Mesenchymal stem cell (in vitro differentiated cells and primary cell): Measurements from ENCODE around the gene PRKAR2A.
"Not testable (repeated sequence)": the region's sequence is repeated elsewhere in the genome, so short reads cannot be mapped to it uniquely, and the experiment has no call there.

Source experiments
- DNase-seq: peaks from one replicate; pipeline ENCODE4 v3.0.0-alpha.2; 2013
- H2AFZ ChIP-seq: one replicate; pipeline ENCODE4 v1.6.1; 2013; ENCODE audit warnings: low read depth, mild to moderate bottlenecking, control low read depth, inconsistent platforms, low read length, moderate library complexity
- H2AK5ac ChIP-seq: 2 replicates; pipeline ENCODE4 v1.6.1; 2013; ENCODE audit warnings: low read length, moderate library complexity, mild to moderate bottlenecking, inconsistent platforms; ENCODE audit not compliant: severe bottlenecking
- H2BK120ac ChIP-seq: one replicate; pipeline ENCODE4 v1.6.1; 2013; ENCODE audit warnings: low read depth, mild to moderate bottlenecking, inconsistent platforms, low read length, moderate library complexity
- H2BK12ac ChIP-seq, 2 experiments: one replicate each; pipeline ENCODE4 v1.6.1; 2013; ENCODE audit warnings: inconsistent platforms in 2 of 2, low read length in 2 of 2, mild to moderate bottlenecking in 2 of 2, moderate library complexity in 2 of 2, control low read depth in 1 of 2
- H2BK15ac ChIP-seq: one replicate; pipeline ENCODE4 v1.6.1; 2013; ENCODE audit warnings: mild to moderate bottlenecking, low read depth, inconsistent platforms; ENCODE audit not compliant: poor library complexity, severe bottlenecking
- H2BK5ac ChIP-seq: 2 replicates; pipeline ENCODE4 v1.6.1; 2013; ENCODE audit warnings: low read depth, mild to moderate bottlenecking, low read length, control low read depth, inconsistent platforms; ENCODE audit not compliant: poor library complexity, severe bottlenecking
- H3K14ac ChIP-seq, 2 experiments: one replicate each; pipeline ENCODE4 v1.6.1; 2013; ENCODE audit warnings: inconsistent platforms in 2 of 2, low read length in 2 of 2, control low read depth in 1 of 2, mild to moderate bottlenecking in 1 of 2, moderate library complexity in 1 of 2
- H3K18ac ChIP-seq, 2 experiments: one replicate each; pipeline ENCODE4 v1.6.1; 2013; ENCODE audit warnings: inconsistent platforms in 2 of 2, low read length in 2 of 2, control low read depth in 1 of 2, low read depth in 1 of 2, mild to moderate bottlenecking in 1 of 2
- H3K23ac ChIP-seq, 2 experiments: one replicate each; pipeline ENCODE4 v1.6.1; 2013; ENCODE audit warnings: inconsistent platforms in 2 of 2, low read length in 2 of 2, mild to moderate bottlenecking in 2 of 2, moderate library complexity in 2 of 2, control low read depth in 1 of 2
- H3K27ac ChIP-seq: 2 replicates; pipeline ENCODE4 v1.5.1; 2013; ENCODE audit warnings: mild to moderate bottlenecking, moderate library complexity, low read length, control low read depth, inconsistent platforms; ENCODE audit not compliant: poor library complexity, severe bottlenecking
- H3K27me3 ChIP-seq, 2 experiments: 2 replicates each; pipeline versions ENCODE4 v1.6.1 to v1.7.0; 2013; ENCODE audit warnings: low read length in 2 of 2, mild to moderate bottlenecking in 2 of 2, moderate library complexity in 2 of 2, control low read depth in 1 of 2, inconsistent platforms in 1 of 2; ENCODE audit not compliant: control insufficient read depth in 1 of 2, insufficient read depth in 1 of 2
- H3K36me3 ChIP-seq, 2 experiments: 2 replicates each; pipeline versions ENCODE4 v1.6.1 to v1.7.0; 2013; ENCODE audit warnings: low read length in 2 of 2, control low read depth in 1 of 2, inconsistent platforms in 1 of 2, low read depth in 1 of 2, mild to moderate bottlenecking in 1 of 2; ENCODE audit not compliant: insufficient read depth in 2 of 2, control insufficient read depth in 1 of 2
- H3K4ac ChIP-seq, 2 experiments: one replicate each; pipeline ENCODE4 v1.6.1; 2013; ENCODE audit warnings: inconsistent platforms in 2 of 2, low read length in 2 of 2, mild to moderate bottlenecking in 2 of 2, moderate library complexity in 2 of 2, control low read depth in 1 of 2, low read depth in 1 of 2
- H3K4me1 ChIP-seq: 2 replicates; pipeline ENCODE4 v1.6.1; 2013; ENCODE audit warnings: low read depth, low read length, control low read depth; ENCODE audit not compliant: control insufficient read depth, insufficient read depth
- H3K4me2 ChIP-seq: 2 replicates; pipeline ENCODE4 v1.6.1; 2013; ENCODE audit warnings: low read length, mild to moderate bottlenecking, inconsistent platforms; ENCODE audit not compliant: poor library complexity, severe bottlenecking
- H3K4me3 ChIP-seq, 2 experiments: 2 replicates each; pipeline versions ENCODE4 v1.5.1 to v1.7.0; 2013; ENCODE audit warnings: low read length in 2 of 2, mild to moderate bottlenecking in 2 of 2, control low read depth in 1 of 2, low read depth in 1 of 2; ENCODE audit not compliant: insufficient read depth in 1 of 2
- H3K79me1 ChIP-seq: replicated peaks from 2 replicates; pipeline ENCODE4 v1.6.1; 2013; ENCODE audit warnings: mild to moderate bottlenecking, control low read depth, low read length, inconsistent platforms; ENCODE audit not compliant: poor library complexity, severe bottlenecking
- H3K9ac ChIP-seq: 2 replicates; pipeline ENCODE4 v1.7.0; 2013; ENCODE audit warnings: mild to moderate bottlenecking, low read length, moderate library complexity
- H3K9me3 ChIP-seq: 2 replicates; pipeline ENCODE4 v1.7.0; 2013; ENCODE audit warnings: mild to moderate bottlenecking, low read length; ENCODE audit not compliant: control insufficient read depth
- H4K8ac ChIP-seq: one replicate; pipeline ENCODE4 v1.6.1; 2013; ENCODE audit warnings: inconsistent platforms, mild to moderate bottlenecking, low read length, moderate library complexity
- H4K91ac ChIP-seq: one replicate; pipeline ENCODE4 v1.6.1; 2013; ENCODE audit warnings: mild to moderate bottlenecking, low read length, inconsistent platforms
- WGBS: methylation state at CpG from one replicate; pipeline ENCODE4 v1.1.7; 2013; ENCODE audit warnings: mixed read lengths; 5-methylcytosine and 5-hydroxymethylcytosine counted together

The PRKAR2A gene

GRCh38 chr3:48727511-48727910 lies 120.2 kb downstream of the PRKAR2A start:
- Histone ChIP-seq H3K27ac (no peak overlapping the region), H3K4ac (no peak overlapping the region), H2BK5ac (no peak overlapping the region), H3K4me3 (peak overlapping the region in 1 of 2 experiments; percentile 24), H3K9me3 (peaks cover 3% of the 10 kb centered on the region), H4K8ac (no peak overlapping the region), H3K18ac (no peak overlapping the region), H2AK5ac (no peak overlapping the region), H2BK15ac (no peak overlapping the region), H2AFZ (no peak overlapping the region), H3K36me3 (no peaks in the 10 kb centered on the region), H3K4me2 (no peak overlapping the region), H2BK120ac (no peak overlapping the region), H3K9ac (no peak overlapping the region), H3K14ac (peak overlapping the region in 1 of 2 experiments; percentile 18), H3K23ac (no peak overlapping the region), H3K4me1 (no peaks in the 10 kb centered on the region), H4K91ac (no peak overlapping the region), H3K79me1 (no peaks in the 10 kb centered on the region), H2BK12ac (no peak overlapping the region), H3K27me3 (peaks cover 0 to 11% of the 10 kb centered on the region in 2 experiments)
- no peak for DNase-seq
- WGBS, result 95% methylated on average over 8 of the region's 8 CpGs

- H3K4me1 ChIP-seq, H3K9me3 ChIP-seq, H3K36me3 ChIP-seq, DNase-seq, H3K23ac ChIP-seq, H2AFZ ChIP-seq, H2BK5ac ChIP-seq, H3K4ac ChIP-seq, H3K4me3 ChIP-seq, H3K18ac ChIP-seq, H4K91ac ChIP-seq, H2BK12ac ChIP-seq, H3K27ac ChIP-seq, H2BK120ac ChIP-seq, H3K4me2 ChIP-seq, H2AK5ac ChIP-seq, H3K14ac ChIP-seq, H3K9ac ChIP-seq, H3K79me1 ChIP-seq, H4K8ac ChIP-seq, H2BK15ac ChIP-seq: not testable (repeated sequence)
- H3K27me3 ChIP-seq, result peaks cover 0 to 11% of the 10 kb centered on the region in 2 experiments
- 93% methylated on average over 7 of the region's 8 CpGs for WGBS
These were observed 122.4 kb downstream of the PRKAR2A start for GRCh38 chr3:48725185-48725855.

GRCh38 chr3:48723725-48724124 lies 123.9 kb downstream of the PRKAR2A start:
- H3K27me3 ChIP-seq, result peaks cover 0 to 11% of the 10 kb centered on the region in 2 experiments
- no peak overlapping the region for H2BK12ac ChIP-seq
- WGBS, result 82% methylated on average over 7 of the region's 7 CpGs

GRCh38 chr3:48723293-48723692 lies 124.4 kb downstream of the PRKAR2A start:
- H3K27me3 ChIP-seq, H2BK5ac ChIP-seq, DNase-seq, H3K36me3 ChIP-seq, H3K4me1 ChIP-seq, H3K4ac ChIP-seq, H3K18ac ChIP-seq, H4K8ac ChIP-seq, H3K27ac ChIP-seq, H2BK15ac ChIP-seq, H3K79me1 ChIP-seq, H2AK5ac ChIP-seq, H2AFZ ChIP-seq, H3K9me3 ChIP-seq, H3K23ac ChIP-seq, H4K91ac ChIP-seq, H3K4me2 ChIP-seq, H2BK12ac ChIP-seq, H3K14ac ChIP-seq, H2BK120ac ChIP-seq: not testable (repeated sequence)
- Histone ChIP-seq H3K4me3 (peak overlapping the region in 1 of 2 experiments; percentile 20), H3K9ac (peak overlapping the region; percentile 51)
- 93% methylated on average over 3 of the region's 3 CpGs for WGBS

More at GRCh38 chr3:48723725-48724124, 123.9 kb downstream of the PRKAR2A start:
- no peak overlapping the region for H3K27ac ChIP-seq
- H3K79me1 ChIP-seq, result no peaks in the 10 kb centered on the region
- no peak overlapping the region for H2BK15ac ChIP-seq
- no peak overlapping the region for H3K4me3 ChIP-seq
- H3K9ac ChIP-seq, result no peak overlapping the region
- no peak overlapping the region for H3K23ac ChIP-seq
- H3K9me3 ChIP-seq, result peaks cover 3% of the 10 kb centered on the region
- H2AFZ ChIP-seq, result no peak overlapping the region
- no peaks in the 10 kb centered on the region for H3K36me3 ChIP-seq
- no peak overlapping the region for H3K14ac ChIP-seq
- no peak overlapping the region for H3K18ac ChIP-seq
- no peak overlapping the region for H2AK5ac ChIP-seq
- H3K4ac ChIP-seq, result no peak overlapping the region
- H3K4me2 ChIP-seq, result no peak overlapping the region
- H3K4me1 ChIP-seq, result no peaks in the 10 kb centered on the region
- no peak overlapping the region for H4K91ac ChIP-seq
- H2BK120ac ChIP-seq, result no peak overlapping the region
- DNase-seq, result no peak
- H4K8ac ChIP-seq, result no peak overlapping the region
- no peak overlapping the region for H2BK5ac ChIP-seq
